Neural progenitor cell (in vitro differentiated cells): ENCODE data around the gene DEGS2. TPM values are rescaled to one million over a fixed set of nuclear protein-coding genes. Genes with fewer than 3 reads are reported as not detected.

Source experiments
- DNase-seq: peaks from one replicate; pipeline ENCODE4 v3.0.0-alpha.2; 2016; ENCODE audit warnings: low spot score
- H2AFZ ChIP-seq: fragments of 200-600 bp; sonication (generic); replicated peaks from 2 replicates; pipeline ENCODE4 v1.6.1; 2016; ENCODE audit warnings: antibody characterized with exemption
- H3F3A ChIP-seq: fragments of 200-600 bp; sonication (generic); 2 replicates; pipeline ENCODE4 v1.6.1; 2016; ENCODE audit warnings: antibody characterized with exemption, low read depth
- H3K27ac ChIP-seq: fragments of 200-600 bp; sonication (generic); 2 replicates; pipeline ENCODE4 v1.5.1; 2016; ENCODE audit warnings: mild to moderate bottlenecking
- H3K27me3 ChIP-seq: fragments of 200-600 bp; sonication (generic); 2 replicates; pipeline ENCODE4 v1.6.1; 2016; ENCODE audit warnings: mild to moderate bottlenecking, moderate library complexity
- H3K36me3 ChIP-seq: fragments of 200-600 bp; sonication (generic); 2 replicates; pipeline ENCODE4 v1.5.1; 2016
- H3K4me1 ChIP-seq: fragments of 200-600 bp; sonication (generic); 2 replicates; pipeline ENCODE4 v1.6.1; 2016; ENCODE audit warnings: mixed run types
- H3K4me2 ChIP-seq: fragments of 200-600 bp; sonication (generic); 2 replicates; pipeline ENCODE4 v1.6.1; 2016
- H3K4me3 ChIP-seq: fragments of 200-600 bp; sonication (generic); 2 replicates; pipeline ENCODE4 v1.5.1; 2016
- H3K79me2 ChIP-seq: fragments of 200-600 bp; sonication (generic); 2 replicates; pipeline ENCODE4 v1.6.1; 2016; ENCODE audit warnings: low read depth
- H3K9ac ChIP-seq: fragments of 200-600 bp; sonication (generic); 2 replicates; pipeline ENCODE4 v1.6.1; 2016
- H3K9me3 ChIP-seq: fragments of 200-600 bp; sonication (generic); 2 replicates; pipeline ENCODE4 v1.5.1; 2016; ENCODE audit warnings: low read depth
- H4K20me1 ChIP-seq: fragments of 200-600 bp; sonication (generic); 2 replicates; pipeline ENCODE4 v1.6.1; 2016; ENCODE audit warnings: low read depth
- H3K27ac Mint-ChIP-seq: 3 replicates; pipeline ENCODE4 v1.8.0; 2021; ENCODE audit warnings: mixed read lengths
- H3K27me3 Mint-ChIP-seq: 2 replicates; pipeline ENCODE4 v1.8.0; 2022; ENCODE audit warnings: low read depth, mild to moderate bottlenecking, inconsistent platforms, moderate library complexity, mixed read lengths; ENCODE audit not compliant: insufficient read depth
- H3K36me3 Mint-ChIP-seq: 3 replicates; pipeline ENCODE4 v1.8.0; 2021; ENCODE audit warnings: mixed read lengths
- H3K4me1 Mint-ChIP-seq: 3 replicates; pipeline ENCODE4 v1.8.0; 2021; ENCODE audit warnings: mixed read lengths
- H3K4me3 Mint-ChIP-seq: 3 replicates; pipeline ENCODE4 v1.8.0; 2021; ENCODE audit warnings: mild to moderate bottlenecking, moderate library complexity, mixed read lengths
- H3K9me3 Mint-ChIP-seq: 3 replicates; pipeline ENCODE4 v1.8.0; 2020; ENCODE audit warnings: mixed read lengths
- EZH2 ChIP-seq: fragments of 200-600 bp; sonication (generic); IDR thresholded peaks from 2 replicates; pipeline ENCODE4 v1.6.1; 2017; ENCODE audit warnings: antibody characterized with exemption, mild to moderate bottlenecking, moderate library complexity
- EZH2phosphoT487 ChIP-seq: fragments of 200-600 bp; sonication (generic); IDR thresholded peaks from 2 replicates; pipeline ENCODE4 v1.6.1; 2017; ENCODE audit warnings: antibody characterized with exemption
- total RNA-seq: library from RNA; depleted of rRNA; stranded (reverse); fragments of >200 nt; gene quantifications from 2 replicates; pipeline ENCODE4 v1.2.3, GENCODE V29; 2015; ENCODE audit warnings: low replicate concordance
- TF ChIP-seq, protein P1 (sequence below): fragments of 200-600 bp; sonication (generic); IDR thresholded peaks from 2 replicates; pipeline ENCODE4 v1.5.1; 2017; ENCODE audit warnings: antibody characterized with exemption, mild to moderate bottlenecking

The DEGS2 gene
- total RNA-seq, 1 donor from 2014 or later, result not detected

GRCh38 chr14:100103250-100104005 is 56.0 kb downstream of the DEGS2 start:
- no peaks in the 10 kb centered on the region for H3F3A ChIP-seq
- no peaks in the 10 kb centered on the region for H3K9me3 ChIP-seq
- H3K9ac ChIP-seq, result no peak overlapping the region
- H3K4me3 Mint-ChIP-seq, result no peak overlapping the region
- no peaks in the 10 kb centered on the region for H3K79me2 ChIP-seq
- H3K27me3 ChIP-seq, result no peaks in the 10 kb centered on the region
- peak overlapping the region; percentile 50 for H3K27ac Mint-ChIP-seq
- peaks cover 2% of the 10 kb centered on the region for H3K9me3 Mint-ChIP-seq
- H3K4me3 ChIP-seq, result no peak overlapping the region
- peaks cover 10% of the 10 kb centered on the region for H4K20me1 ChIP-seq
- DNase-seq, result no peak
- peaks cover 18% of the 10 kb centered on the region for H3K36me3 Mint-ChIP-seq
- H3K4me1 Mint-ChIP-seq, result peaks cover 8% of the 10 kb centered on the region
- H2AFZ ChIP-seq, result no peak overlapping the region
- H3K4me1 ChIP-seq, result no peaks in the 10 kb centered on the region
- no peaks in the 10 kb centered on the region for H3K27me3 Mint-ChIP-seq
- H3K27ac ChIP-seq, result no peak overlapping the region
- no peak overlapping the region for H3K4me2 ChIP-seq
- TF ChIP-seq EZH2 (no peak), EZH2phosphoT487 (no peak)
- TF ChIP-seq, protein P1, sequence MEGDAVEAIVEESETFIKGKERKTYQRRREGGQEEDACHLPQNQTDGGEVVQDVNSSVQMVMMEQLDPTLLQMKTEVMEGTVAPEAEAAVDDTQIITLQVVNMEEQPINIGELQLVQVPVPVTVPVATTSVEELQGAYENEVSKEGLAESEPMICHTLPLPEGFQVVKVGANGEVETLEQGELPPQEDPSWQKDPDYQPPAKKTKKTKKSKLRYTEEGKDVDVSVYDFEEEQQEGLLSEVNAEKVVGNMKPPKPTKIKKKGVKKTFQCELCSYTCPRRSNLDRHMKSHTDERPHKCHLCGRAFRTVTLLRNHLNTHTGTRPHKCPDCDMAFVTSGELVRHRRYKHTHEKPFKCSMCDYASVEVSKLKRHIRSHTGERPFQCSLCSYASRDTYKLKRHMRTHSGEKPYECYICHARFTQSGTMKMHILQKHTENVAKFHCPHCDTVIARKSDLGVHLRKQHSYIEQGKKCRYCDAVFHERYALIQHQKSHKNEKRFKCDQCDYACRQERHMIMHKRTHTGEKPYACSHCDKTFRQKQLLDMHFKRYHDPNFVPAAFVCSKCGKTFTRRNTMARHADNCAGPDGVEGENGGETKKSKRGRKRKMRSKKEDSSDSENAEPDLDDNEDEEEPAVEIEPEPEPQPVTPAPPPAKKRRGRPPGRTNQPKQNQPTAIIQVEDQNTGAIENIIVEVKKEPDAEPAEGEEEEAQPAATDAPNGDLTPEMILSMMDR, result no peak
- no peaks in the 10 kb centered on the region for H3K36me3 ChIP-seq

GRCh38 chr14:100102156-100102785 is 57.2 kb downstream of the DEGS2 start:
- no peak overlapping the region for H3K27ac Mint-ChIP-seq
- no peak overlapping the region for H3K4me3 Mint-ChIP-seq
- Histone ChIP-seq H3F3A (no peaks in the 10 kb centered on the region), H3K9ac (no peak overlapping the region), H4K20me1 (peaks cover 4% of the 10 kb centered on the region), H3K27ac (no peak overlapping the region), H3K36me3 (no peaks in the 10 kb centered on the region), H3K27me3 (no peaks in the 10 kb centered on the region), H3K4me2 (no peak overlapping the region), H3K4me3 (no peak overlapping the region), H3K9me3 (no peaks in the 10 kb centered on the region), H3K79me2 (no peaks in the 10 kb centered on the region), H3K4me1 (no peaks in the 10 kb centered on the region), H2AFZ (no peak overlapping the region)
- DNase-seq, result no peak
- peaks cover 2% of the 10 kb centered on the region for H3K4me1 Mint-ChIP-seq
- peaks cover 21% of the 10 kb centered on the region for H3K36me3 Mint-ChIP-seq
- no peaks in the 10 kb centered on the region for H3K27me3 Mint-ChIP-seq
- no peak for TF ChIP-seq EZH2
- TF ChIP-seq, protein P1, result no peak
- no peak for TF ChIP-seq EZH2phosphoT487
- no peaks in the 10 kb centered on the region for H3K9me3 Mint-ChIP-seq

- Mint-ChIP-seq H3K4me1 (peaks cover 2% of the 10 kb centered on the region), H3K36me3 (peaks cover 21% of the 10 kb centered on the region), H3K27me3 (no peaks in the 10 kb centered on the region), H3K4me3 (no peak overlapping the region), H3K9me3 (no peaks in the 10 kb centered on the region), H3K27ac (no peak overlapping the region)
- H3K4me2 ChIP-seq, result no peak overlapping the region
- peaks cover 15% of the 10 kb centered on the region for H4K20me1 ChIP-seq
- no peaks in the 10 kb centered on the region for H3K27me3 ChIP-seq
- no peak overlapping the region for H3K4me3 ChIP-seq
- DNase-seq, result no peak
- H3K79me2 ChIP-seq, result no peaks in the 10 kb centered on the region
- peaks cover 4% of the 10 kb centered on the region for H3F3A ChIP-seq
- H3K9ac ChIP-seq, result no peak overlapping the region
- H3K9me3 ChIP-seq, result no peaks in the 10 kb centered on the region
- TF ChIP-seq EZH2phosphoT487, result no peak
- TF ChIP-seq, protein P1, result no peak
- no peak for TF ChIP-seq EZH2
- no peak overlapping the region for H2AFZ ChIP-seq
- H3K36me3 ChIP-seq, result no peaks in the 10 kb centered on the region
- no peak overlapping the region for H3K27ac ChIP-seq
- H3K4me1 ChIP-seq, result no peaks in the 10 kb centered on the region
These were observed 59.3 kb downstream of the DEGS2 start for GRCh38 chr14:100100032-100100703.
